Hepatocyte (in vitro differentiated cells): ENCODE results near the gene VCL. TPM values are rescaled to one million over a fixed set of nuclear protein-coding genes. Genes with fewer than 3 reads are reported as not detected.

Experiments used
- DNase-seq: peaks from one replicate; pipeline ENCODE4 v3.0.0-alpha.2; 2016; ENCODE audit warnings: low spot score
- H2AFZ ChIP-seq: fragments of 200-600 bp; sonication (generic); 2 replicates; pipeline ENCODE4 v1.6.0; 2016; ENCODE audit warnings: antibody characterized with exemption, mild to moderate bottlenecking
- H3K27ac ChIP-seq: fragments of 200-600 bp; sonication (generic); 2 replicates; pipeline ENCODE4 v1.5.1; 2016; ENCODE audit warnings: mild to moderate bottlenecking
- H3K27me3 ChIP-seq: fragments of 200-600 bp; sonication (generic); 2 replicates; pipeline ENCODE4 v1.6.1; 2016
- H3K36me3 ChIP-seq: fragments of 200-600 bp; sonication (generic); replicated peaks from 2 replicates; pipeline ENCODE4 v1.5.1; 2016; ENCODE audit warnings: low read depth; ENCODE audit not compliant: insufficient read depth
- H3K4me1 ChIP-seq: fragments of 200-600 bp; sonication (generic); 2 replicates; pipeline ENCODE4 v1.5.1; 2016; ENCODE audit warnings: mild to moderate bottlenecking, moderate library complexity; ENCODE audit not compliant: insufficient read depth
- H3K4me2 ChIP-seq: fragments of 200-600 bp; sonication (generic); 2 replicates; pipeline ENCODE4 v1.6.0; 2016
- H3K4me3 ChIP-seq: fragments of 200-600 bp; sonication (generic); 2 replicates; pipeline ENCODE4 v1.5.1; 2016; ENCODE audit warnings: mild to moderate bottlenecking
- H3K79me2 ChIP-seq: fragments of 200-600 bp; sonication (generic); 2 replicates; pipeline ENCODE4 v1.6.0; 2017; ENCODE audit warnings: mild to moderate bottlenecking
- H3K9me2 ChIP-seq: fragments of 200-600 bp; sonication (generic); replicated peaks from 2 replicates; pipeline ENCODE4 v1.6.0; 2017; ENCODE audit warnings: mild to moderate bottlenecking; ENCODE audit not compliant: insufficient read depth
- H3K9me3 ChIP-seq: fragments of 200-600 bp; sonication (generic); 2 replicates; pipeline ENCODE4 v1.5.1; 2016; ENCODE audit warnings: low read depth, mild to moderate bottlenecking
- H4K20me1 ChIP-seq: fragments of 200-600 bp; sonication (generic); 2 replicates; pipeline ENCODE4 v1.6.0; 2016; ENCODE audit warnings: mild to moderate bottlenecking; ENCODE audit not compliant: insufficient read depth, poor library complexity, severe bottlenecking
- EZH2 ChIP-seq: fragments of 200-600 bp; sonication (generic); IDR thresholded peaks from 2 replicates; pipeline ENCODE4 v1.6.1; 2016; ENCODE audit warnings: antibody characterized with exemption, mild to moderate bottlenecking, borderline replicate concordance
- EZH2phosphoT487 ChIP-seq: fragments of 200-600 bp; sonication (generic); IDR thresholded peaks from one replicate; pipeline ENCODE4 v1.6.1; 2018; ENCODE audit warnings: antibody characterized with exemption, mild to moderate bottlenecking, low read depth, moderate library complexity; ENCODE audit not compliant: unreplicated experiment, severe bottlenecking
- WGBS: methylation state at CpG from one replicate; pipeline ENCODE4 v1.1.6; 2016; ENCODE audit warnings: low lambda C conversion rate; ENCODE audit errors: missing lambda C conversion rate; 5-methylcytosine and 5-hydroxymethylcytosine counted together
- polyA plus RNA-seq: library from polyadenylated mRNA; unstranded; fragments of >200 nt; fragmentation: Nextera tagmentation; extraction: Ambion mirVana; gene quantifications from 2 replicates; pipeline ENCODE4 v1.2.1, GENCODE V29; 2016
- total RNA-seq: library from RNA; depleted of rRNA; stranded (reverse); fragments of >200 nt; gene quantifications from 2 replicates; pipeline ENCODE4 v1.2.3, GENCODE V29; 2014
- TF ChIP-seq, protein P1 (sequence below): fragments of 200-600 bp; sonication (generic); IDR thresholded peaks from 2 replicates; pipeline ENCODE4 v1.5.1; 2016; ENCODE audit warnings: antibody characterized with exemption, mild to moderate bottlenecking; ENCODE audit not compliant: poor library complexity

Gene VCL
- total and polyA plus RNA-seq, 2 experiments from 2014 or later, result 60.8 to 93.4 TPM

DNA sequence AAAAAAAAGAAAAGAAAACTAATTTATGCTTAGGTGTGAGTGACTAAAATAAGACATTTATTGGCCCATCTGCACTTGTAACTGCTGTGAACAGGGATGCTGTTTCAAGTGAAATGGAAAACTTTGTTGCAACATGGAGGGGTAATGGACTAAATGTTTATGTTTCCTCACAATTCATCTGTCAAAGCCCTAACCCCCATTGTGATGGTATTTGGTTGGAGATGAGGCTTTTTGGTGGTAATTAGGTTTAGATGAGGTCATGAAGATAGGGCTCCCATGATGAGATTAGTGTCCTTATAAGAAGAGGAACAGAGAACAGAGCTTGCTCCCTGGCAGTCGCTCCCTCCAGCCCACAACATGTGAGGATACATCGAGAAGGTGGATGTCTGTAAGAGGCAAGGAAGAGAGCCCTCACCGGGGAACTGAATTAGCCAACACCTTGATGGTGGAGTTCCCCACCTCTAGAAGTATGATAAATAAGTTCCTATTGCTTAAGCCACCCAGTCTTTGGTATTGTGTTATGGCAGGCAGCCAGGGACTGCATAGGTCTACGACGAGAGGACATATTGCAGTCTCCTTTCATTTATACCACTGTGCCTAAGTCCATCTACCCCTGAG is 28.6 kb upstream of the VCL start:
- Histone ChIP-seq H3K27ac (no peak overlapping the region), H3K9me2 (no peaks in the 10 kb centered on the region), H3K9me3 (no peaks in the 10 kb centered on the region), H3K4me3 (no peak overlapping the region), H3K4me2 (no peak overlapping the region), H3K4me1 (peaks cover 27% of the 10 kb centered on the region), H3K27me3 (no peaks in the 10 kb centered on the region), H3K79me2 (no peaks in the 10 kb centered on the region), H4K20me1 (no peaks in the 10 kb centered on the region), H3K36me3 (no peaks in the 10 kb centered on the region), H2AFZ (no peak overlapping the region)
- no peak for DNase-seq
- TF ChIP-seq, protein P1, sequence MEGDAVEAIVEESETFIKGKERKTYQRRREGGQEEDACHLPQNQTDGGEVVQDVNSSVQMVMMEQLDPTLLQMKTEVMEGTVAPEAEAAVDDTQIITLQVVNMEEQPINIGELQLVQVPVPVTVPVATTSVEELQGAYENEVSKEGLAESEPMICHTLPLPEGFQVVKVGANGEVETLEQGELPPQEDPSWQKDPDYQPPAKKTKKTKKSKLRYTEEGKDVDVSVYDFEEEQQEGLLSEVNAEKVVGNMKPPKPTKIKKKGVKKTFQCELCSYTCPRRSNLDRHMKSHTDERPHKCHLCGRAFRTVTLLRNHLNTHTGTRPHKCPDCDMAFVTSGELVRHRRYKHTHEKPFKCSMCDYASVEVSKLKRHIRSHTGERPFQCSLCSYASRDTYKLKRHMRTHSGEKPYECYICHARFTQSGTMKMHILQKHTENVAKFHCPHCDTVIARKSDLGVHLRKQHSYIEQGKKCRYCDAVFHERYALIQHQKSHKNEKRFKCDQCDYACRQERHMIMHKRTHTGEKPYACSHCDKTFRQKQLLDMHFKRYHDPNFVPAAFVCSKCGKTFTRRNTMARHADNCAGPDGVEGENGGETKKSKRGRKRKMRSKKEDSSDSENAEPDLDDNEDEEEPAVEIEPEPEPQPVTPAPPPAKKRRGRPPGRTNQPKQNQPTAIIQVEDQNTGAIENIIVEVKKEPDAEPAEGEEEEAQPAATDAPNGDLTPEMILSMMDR, result no peak
- no peak for TF ChIP-seq EZH2phosphoT487
- no peak for TF ChIP-seq EZH2
- WGBS, result 71% methylated on average over 5 of the region's 5 CpGs

GRCh38 chr10:73970845-73971244 is 27.1 kb upstream of the VCL start:
- no peaks in the 10 kb centered on the region for H3K36me3 ChIP-seq
- H3K79me2 ChIP-seq, result no peaks in the 10 kb centered on the region
- 83% methylated on average over 2 of the region's 2 CpGs for WGBS

DNA sequence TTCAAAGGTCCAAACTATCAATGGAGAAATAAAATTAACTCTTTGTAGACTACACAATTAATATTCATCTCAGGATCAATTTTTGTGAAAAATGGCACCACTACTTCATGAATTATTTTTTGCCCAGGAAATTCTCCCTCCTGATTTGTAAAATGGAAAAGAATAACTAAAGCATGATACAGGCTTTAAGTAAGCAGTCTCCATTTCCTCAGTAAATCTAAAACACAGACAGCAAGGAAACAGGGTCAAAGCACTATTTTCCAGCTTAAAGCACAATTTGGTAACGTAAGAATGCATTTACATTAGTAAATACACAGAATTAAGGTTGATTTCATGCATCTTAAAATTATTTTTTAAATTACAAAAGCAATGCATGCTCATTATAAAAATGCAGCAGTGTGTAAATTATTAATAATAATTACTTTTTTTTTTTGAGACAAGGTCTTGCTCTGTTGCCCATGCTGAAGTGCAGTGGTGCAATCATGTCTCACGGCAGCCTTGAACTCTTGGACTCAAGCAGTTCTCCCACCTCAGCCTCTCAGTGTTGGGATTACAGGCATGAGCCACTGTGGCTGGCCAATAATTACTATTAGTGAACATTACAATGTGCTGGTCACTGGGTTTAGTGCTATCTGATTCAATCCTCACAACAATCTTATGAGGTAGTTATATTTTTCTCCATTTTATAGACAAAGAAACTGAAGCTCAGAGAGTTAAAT is 26.1 kb upstream of the VCL start:
- peaks cover 13% of the 10 kb centered on the region for H3K4me1 ChIP-seq
- TF ChIP-seq, protein P1, result no peak
- no peak for TF ChIP-seq EZH2phosphoT487
- no peak for TF ChIP-seq EZH2
- H3K9me2 ChIP-seq, result no peaks in the 10 kb centered on the region
- no peaks in the 10 kb centered on the region for H3K79me2 ChIP-seq
- H3K4me2 ChIP-seq, result no peak overlapping the region
- no peak for DNase-seq
- H3K27ac ChIP-seq, result no peak overlapping the region
- no peaks in the 10 kb centered on the region for H3K9me3 ChIP-seq
- no peaks in the 10 kb centered on the region for H3K36me3 ChIP-seq
- H3K27me3 ChIP-seq, result no peaks in the 10 kb centered on the region
- H4K20me1 ChIP-seq, result no peaks in the 10 kb centered on the region
- WGBS, result 88% methylated on average over 2 of the region's 2 CpGs
- H2AFZ ChIP-seq, result no peak overlapping the region
- no peak overlapping the region for H3K4me3 ChIP-seq

More at GRCh38 chr10:73970845-73971244, 27.1 kb upstream of the VCL start:
- TF ChIP-seq EZH2phosphoT487, result no peak
- TF ChIP-seq EZH2, result no peak
- TF ChIP-seq, protein P1, result no peak
- Histone ChIP-seq H3K4me3 (no peak overlapping the region), H3K4me2 (no peak overlapping the region), H3K27me3 (no peaks in the 10 kb centered on the region), H3K9me2 (no peaks in the 10 kb centered on the region), H2AFZ (no peak overlapping the region), H4K20me1 (no peaks in the 10 kb centered on the region), H3K9me3 (no peaks in the 10 kb centered on the region), H3K27ac (no peak overlapping the region), H3K4me1 (peaks cover 18% of the 10 kb centered on the region)
- DNase-seq, result no peak
